HCT116 (cell line): ENCODE measurements around the gene ZSWIM4. TPM values are rescaled to one million over a fixed set of nuclear protein-coding genes. Genes with fewer than 3 reads are reported as not detected.

ENCODE experiments used
- ATAC-seq: fragments of 200-7000 bp; cut with Tn5 transposase; 2 replicates; pipeline ENCODE4 v1.9.1; 2020; ENCODE audit warnings: mild to moderate bottlenecking, moderate library complexity
- BruUV-seq: library from RNA; stranded (reverse); fragments of 400-500 nt; replicated peaks from 2 replicates; lab custom pipeline; 2021; lab: Mats Ljungman, UMichigan
- CTCF ChIA-PET: fragments of 300-600 bp; sonication (Branson Sonifier 250); formaldehyde crosslinking; loops from one replicate; lab custom pipeline; 2021; ENCODE audit warnings: antibody characterized with exemption; lab: Charles Lee
- POLR2A ChIA-PET: fragments of 300-600, 350-600 bp; sonication (Branson Sonifier 250); formaldehyde crosslinking; loops from one replicate; lab custom pipeline; 2021; ENCODE audit warnings: antibody characterized with exemption; lab: Charles Lee
- RAD21 ChIA-PET, 2 experiments: fragments of 300-600 bp; sonication (Branson Sonifier 250); formaldehyde crosslinking; loops; one replicate each; lab custom pipeline; 2023; ENCODE audit warnings: low total read pairs in 2 of 2; ENCODE audit not compliant: uncharacterized antibody in 2 of 2, unreplicated experiment in 2 of 2, low non-redundant PET in 1 of 2; lab: Charles Lee
- DNase-seq: peaks from one replicate; pipeline ENCODE4 v3.0.0-alpha.2; 2010; ENCODE audit warnings: low read depth, low spot score
- H2AFZ ChIP-seq: fragments of 200-600 bp; shearing (Covaris generic), sonication (generic); 2 replicates; pipeline ENCODE4 v1.6.1; 2017; ENCODE audit warnings: low read depth, mixed run types, mixed read lengths, antibody characterized with exemption, low read length; ENCODE audit not compliant: poor library complexity, severe bottlenecking
- H3K27ac ChIP-seq: 2 replicates; pipeline ENCODE4 v1.5.1; 2012; ENCODE audit warnings: low read depth, low read length
- H3K27me3 ChIP-seq: fragments of 200-600 bp; sonication (generic); 2 replicates; pipeline ENCODE4 v1.6.1; 2016; ENCODE audit warnings: mixed run types, low read length, mixed read lengths; ENCODE audit not compliant: insufficient read depth
- H3K36me3 ChIP-seq, 2 experiments: fragments of 200-500 bp in 1 of 2; fragments of 200-600 bp in 1 of 2; sonication (Bioruptor generic) in 1 of 2; sonication (generic) in 1 of 2; 2 replicates each; pipeline versions ENCODE4 v1.5.1 to v1.6.1; 2014 to 2016; ENCODE audit warnings: low read length in 2 of 2, inconsistent platforms in 1 of 2, mixed read lengths in 1 of 2, mixed run types in 1 of 2; ENCODE audit not compliant: insufficient read depth in 2 of 2, control insufficient read depth in 1 of 2
- H3K4me1 ChIP-seq, 2 experiments: fragments of 200-600 bp in 1 of 2; sonication (generic) in 1 of 2; 2 replicates each; pipeline versions ENCODE4 v1.5.1 to v1.6.1; 2012 to 2017; ENCODE audit warnings: low read length in 2 of 2, inconsistent platforms in 1 of 2, mild to moderate bottlenecking in 1 of 2, mixed read lengths in 1 of 2, mixed run types in 1 of 2, moderate library complexity in 1 of 2; ENCODE audit not compliant: insufficient read depth in 2 of 2, control insufficient read depth in 1 of 2
- H3K4me2 ChIP-seq: fragments of 200-600 bp; sonication (generic); 2 replicates; pipeline ENCODE4 v1.6.1; 2017; ENCODE audit warnings: mixed run types, low read length, mixed read lengths
- H3K4me3 ChIP-seq, 2 experiments: fragments of 200-600 bp in 1 of 2; sonication (generic) in 1 of 2; replicated peaks in 1 of 2; 2 replicates each; pipeline ENCODE4 v1.5.1; 2011 to 2016; ENCODE audit warnings: low read length in 2 of 2, control low read depth in 1 of 2, low read depth in 1 of 2, mild to moderate bottlenecking in 1 of 2, mixed read lengths in 1 of 2, mixed run types in 1 of 2
- H3K79me2 ChIP-seq: fragments of 200-600 bp; sonication (generic); 2 replicates; pipeline ENCODE4 v1.6.1; 2017; ENCODE audit warnings: mild to moderate bottlenecking, mixed run types, low read length, moderate library complexity, mixed read lengths; ENCODE audit not compliant: insufficient read depth
- H3K9ac ChIP-seq: fragments of 200-600 bp; sonication (generic); 2 replicates; pipeline ENCODE4 v1.6.1; 2016; ENCODE audit warnings: low read length, mixed read lengths
- H3K9me2 ChIP-seq: fragments of 200-600 bp; sonication (generic), shearing (Covaris generic); 2 replicates; pipeline ENCODE4 v1.6.1; 2017; ENCODE audit warnings: mixed run types, mild to moderate bottlenecking, moderate library complexity; ENCODE audit not compliant: insufficient read depth
- H3K9me3 ChIP-seq, 2 experiments: fragments of 200-500 bp in 1 of 2; fragments of 200-600 bp in 1 of 2; sonication (Bioruptor generic) in 1 of 2; sonication (generic) in 1 of 2; 2 replicates each; pipeline ENCODE4 v1.6.1; 2014 to 2017; ENCODE audit warnings: low read length in 2 of 2, mixed read lengths in 2 of 2, inconsistent platforms in 1 of 2, low read depth in 1 of 2, mild to moderate bottlenecking in 1 of 2, mixed run types in 1 of 2, moderate library complexity in 1 of 2; ENCODE audit not compliant: control insufficient read depth in 1 of 2, insufficient read depth in 1 of 2
- H4K20me1 ChIP-seq: fragments of 200-600 bp; sonication (generic), shearing (Covaris generic); 2 replicates; pipeline ENCODE4 v1.6.1; 2017; ENCODE audit warnings: mixed run types, mild to moderate bottlenecking, moderate library complexity; ENCODE audit not compliant: insufficient read depth
- intact Hi-C: fragments of 100-400 bp; cut with micrococcal nuclease; formaldehyde crosslinking; loops from 2 replicates; pipeline ENCODE4 v1.10.0; 2022
- total RNA-seq: library from RNA; stranded (reverse); gene quantifications from one replicate; pipeline ENCODE4 v1.2.1, GENCODE V29; 2021; ENCODE audit not compliant: unreplicated experiment
- TF ChIP-seq, protein P1 (sequence below): IDR thresholded peaks from 2 replicates; pipeline ENCODE4 v1.6.1; 2012; ENCODE audit warnings: low read depth
- TF ChIP-seq, protein P2 (sequence below): IDR thresholded peaks from 2 replicates; pipeline ENCODE4 v1.6.1; 2012

The ZSWIM4 gene
- total RNA-seq, 1 experiment from 2014 or later, result 9.8 TPM

DNA sequence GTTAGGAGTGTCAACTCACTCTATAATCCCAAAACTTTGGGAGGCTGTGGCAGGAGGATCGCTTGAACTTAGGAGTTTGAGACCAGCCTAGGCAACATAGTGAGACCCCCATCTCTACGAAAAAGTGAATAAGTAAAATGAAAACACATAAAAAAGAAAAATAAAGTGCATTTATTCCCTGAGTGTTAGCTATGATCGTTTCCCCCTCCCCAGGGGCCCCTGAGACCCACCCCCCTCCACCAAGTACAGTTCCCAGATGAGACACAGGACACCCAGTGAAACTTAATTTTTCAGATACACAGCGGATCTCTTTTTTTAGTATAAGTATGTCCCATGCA, 53.1 kb downstream of the ZSWIM4 start:
- ATAC-seq (no peak), DNase-seq (no peak)
- no peak overlapping the region for H2AFZ ChIP-seq
- peaks cover 79 to 99% of the 10 kb centered on the region in 2 experiments for H3K4me1 ChIP-seq
- TF ChIP-seq, protein P1, sequence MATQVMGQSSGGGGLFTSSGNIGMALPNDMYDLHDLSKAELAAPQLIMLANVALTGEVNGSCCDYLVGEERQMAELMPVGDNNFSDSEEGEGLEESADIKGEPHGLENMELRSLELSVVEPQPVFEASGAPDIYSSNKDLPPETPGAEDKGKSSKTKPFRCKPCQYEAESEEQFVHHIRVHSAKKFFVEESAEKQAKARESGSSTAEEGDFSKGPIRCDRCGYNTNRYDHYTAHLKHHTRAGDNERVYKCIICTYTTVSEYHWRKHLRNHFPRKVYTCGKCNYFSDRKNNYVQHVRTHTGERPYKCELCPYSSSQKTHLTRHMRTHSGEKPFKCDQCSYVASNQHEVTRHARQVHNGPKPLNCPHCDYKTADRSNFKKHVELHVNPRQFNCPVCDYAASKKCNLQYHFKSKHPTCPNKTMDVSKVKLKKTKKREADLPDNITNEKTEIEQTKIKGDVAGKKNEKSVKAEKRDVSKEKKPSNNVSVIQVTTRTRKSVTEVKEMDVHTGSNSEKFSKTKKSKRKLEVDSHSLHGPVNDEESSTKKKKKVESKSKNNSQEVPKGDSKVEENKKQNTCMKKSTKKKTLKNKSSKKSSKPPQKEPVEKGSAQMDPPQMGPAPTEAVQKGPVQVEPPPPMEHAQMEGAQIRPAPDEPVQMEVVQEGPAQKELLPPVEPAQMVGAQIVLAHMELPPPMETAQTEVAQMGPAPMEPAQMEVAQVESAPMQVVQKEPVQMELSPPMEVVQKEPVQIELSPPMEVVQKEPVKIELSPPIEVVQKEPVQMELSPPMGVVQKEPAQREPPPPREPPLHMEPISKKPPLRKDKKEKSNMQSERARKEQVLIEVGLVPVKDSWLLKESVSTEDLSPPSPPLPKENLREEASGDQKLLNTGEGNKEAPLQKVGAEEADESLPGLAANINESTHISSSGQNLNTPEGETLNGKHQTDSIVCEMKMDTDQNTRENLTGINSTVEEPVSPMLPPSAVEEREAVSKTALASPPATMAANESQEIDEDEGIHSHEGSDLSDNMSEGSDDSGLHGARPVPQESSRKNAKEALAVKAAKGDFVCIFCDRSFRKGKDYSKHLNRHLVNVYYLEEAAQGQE, result no peak
- TF ChIP-seq, protein P2, sequence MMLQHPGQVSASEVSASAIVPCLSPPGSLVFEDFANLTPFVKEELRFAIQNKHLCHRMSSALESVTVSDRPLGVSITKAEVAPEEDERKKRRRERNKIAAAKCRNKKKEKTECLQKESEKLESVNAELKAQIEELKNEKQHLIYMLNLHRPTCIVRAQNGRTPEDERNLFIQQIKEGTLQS, result no peak
- peak overlapping the region; percentile 90 for H3K9ac ChIP-seq
- no peaks in the 10 kb centered on the region for H3K79me2 ChIP-seq
- no peaks in the 10 kb centered on the region for H4K20me1 ChIP-seq
- RAD21 ChIA-PET, result interaction anchor here in 1 of 2 experiments (0.7 to 1.2 kb wide), 2 partner anchors 14 to 101 kb away, joined by 3 to 4 read pairs; no protein-coding TSS in a partner anchor
- no peaks in the 10 kb centered on the region for H3K36me3 ChIP-seq
- peak overlapping the region; percentile 96 for H3K27ac ChIP-seq
- peak overlapping the region; percentile 92 for H3K4me2 ChIP-seq
- CTCF ChIA-PET, result no interaction called here
- H3K4me3 ChIP-seq, result peak overlapping the region in 1 of 2 experiments; percentile 61; a peak in 2 of 4 replicates
- H3K9me2 ChIP-seq, result no peaks in the 10 kb centered on the region
- POLR2A ChIA-PET, result interaction anchor here (2.4 kb wide), 1 partner anchor 10 kb away, joined by 29 read pairs; no protein-coding TSS in a partner anchor
- no peaks in the 10 kb centered on the region for H3K27me3 ChIP-seq
- BruUV-seq, result no TSS peak
- intact Hi-C loops, result loop anchor here (5.0 kb wide), 1 partner anchor 696 kb away; the partner anchor contains the start of genes IER2 and STX10
- no peaks in the 10 kb centered on the region for H3K9me3 ChIP-seq
